Measurements from ENCODE around the gene AKR1C2. TPM values are rescaled to one million over a fixed set of nuclear protein-coding genes. Genes with fewer than 3 reads are reported as not detected.
A peak's percentile ranks its signal among the peaks of the same experiment; 100 is the strongest.
"Not testable (repeated sequence)": the region's sequence is repeated elsewhere in the genome, so short reads cannot be mapped to it uniquely, and the experiment has no call there.

AKR1C2 gene
- total RNA-seq, 1 experiment from 2014 or later = 0.25 TPM

DNA sequence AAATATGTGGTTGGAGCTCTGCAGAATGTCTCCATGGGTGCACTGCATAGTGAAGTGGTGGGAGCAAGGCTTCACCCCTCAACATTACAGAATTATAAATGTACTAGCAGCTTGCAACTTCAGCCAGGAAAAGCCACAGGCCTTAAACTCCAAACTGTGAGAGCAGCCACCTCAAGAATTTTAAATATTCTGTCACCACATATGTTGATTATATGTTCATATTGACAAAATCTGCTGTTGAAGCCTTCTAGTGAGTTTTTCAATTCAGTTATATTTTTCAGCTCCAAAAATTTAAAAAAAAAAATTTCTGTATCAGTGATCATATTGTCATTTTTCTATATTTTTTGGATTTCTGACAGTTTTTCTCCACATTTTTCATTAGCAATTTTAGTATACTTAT, 30.9 kb upstream of the AKR1C2 start:
- CTCF ChIA-PET = no interaction called here
- H3K27me3 ChIP-seq (ENCODE audit: insufficient read depth, low read length) = no peaks in the 10 kb centered on the region
- H3K9me3 ChIP-seq (ENCODE audit: control insufficient read depth in 1 of 2, insufficient read depth in 1 of 2, low read depth in 1 of 2, low read length in 2 of 2) = no peaks in the 10 kb centered on the region
- intact Hi-C loops (cut with micrococcal nuclease) = no loop called here
- H3K4me1 ChIP-seq (ENCODE audit: control insufficient read depth in 1 of 2, insufficient read depth in 2 of 2, low read length in 2 of 2) = peaks cover 0 to 6% of the 10 kb centered on the region in 2 experiments; a peak in 2 of 4 replicates
- POLR2A ChIA-PET = no interaction called here
- H3K4me3 ChIP-seq (replicated peaks in 1 of 2; ENCODE audit: low read depth in 1 of 2, low read length in 2 of 2) = no peak overlapping the region
- H4K20me1 ChIP-seq (ENCODE audit: insufficient read depth) = no peaks in the 10 kb centered on the region
- DNase-seq (ENCODE audit: low read depth, low spot score) (no peak), ATAC-seq (no peak)
- H3K9ac ChIP-seq (ENCODE audit: low read length) = no peak overlapping the region
- H3K4me2 ChIP-seq (ENCODE audit: low read length) = no peak overlapping the region
- no peak overlapping the region for H3K27ac ChIP-seq (ENCODE audit: low read depth, low read length)
- no peaks in the 10 kb centered on the region for H3K79me2 ChIP-seq (ENCODE audit: insufficient read depth, low read length)
- H2AFZ ChIP-seq (ENCODE audit: low read depth, low read length, poor library complexity, severe bottlenecking) = no peak overlapping the region
- 0 out of 2 replicates have a peak, but pooled peaks have one; percentile 17 for TF ChIP-seq CBX3 (IDR thresholded peaks at IDR 0.05; ENCODE audit: low read depth)
- TF ChIP-seq, protein P1, sequence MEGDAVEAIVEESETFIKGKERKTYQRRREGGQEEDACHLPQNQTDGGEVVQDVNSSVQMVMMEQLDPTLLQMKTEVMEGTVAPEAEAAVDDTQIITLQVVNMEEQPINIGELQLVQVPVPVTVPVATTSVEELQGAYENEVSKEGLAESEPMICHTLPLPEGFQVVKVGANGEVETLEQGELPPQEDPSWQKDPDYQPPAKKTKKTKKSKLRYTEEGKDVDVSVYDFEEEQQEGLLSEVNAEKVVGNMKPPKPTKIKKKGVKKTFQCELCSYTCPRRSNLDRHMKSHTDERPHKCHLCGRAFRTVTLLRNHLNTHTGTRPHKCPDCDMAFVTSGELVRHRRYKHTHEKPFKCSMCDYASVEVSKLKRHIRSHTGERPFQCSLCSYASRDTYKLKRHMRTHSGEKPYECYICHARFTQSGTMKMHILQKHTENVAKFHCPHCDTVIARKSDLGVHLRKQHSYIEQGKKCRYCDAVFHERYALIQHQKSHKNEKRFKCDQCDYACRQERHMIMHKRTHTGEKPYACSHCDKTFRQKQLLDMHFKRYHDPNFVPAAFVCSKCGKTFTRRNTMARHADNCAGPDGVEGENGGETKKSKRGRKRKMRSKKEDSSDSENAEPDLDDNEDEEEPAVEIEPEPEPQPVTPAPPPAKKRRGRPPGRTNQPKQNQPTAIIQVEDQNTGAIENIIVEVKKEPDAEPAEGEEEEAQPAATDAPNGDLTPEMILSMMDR (IDR thresholded peaks at IDR 0.05 in 2 of 3, conservative IDR thresholded peaks at IDR 0.05 in 1 of 3; ENCODE audit: borderline replicate concordance in 1 of 3, insufficient read depth in 1 of 3, low read depth in 2 of 3, low read length in 2 of 3) = no peak
- no peaks in the 10 kb centered on the region for H3K36me3 ChIP-seq (ENCODE audit: control insufficient read depth in 1 of 2, insufficient read depth in 2 of 2, low read length in 2 of 2)
- RAD21 ChIA-PET (ENCODE audit: low non-redundant PET in 1 of 2, low total read pairs in 2 of 2, uncharacterized antibody in 2 of 2, unreplicated experiment in 2 of 2) = no interaction called here
- H3K9me2 ChIP-seq (ENCODE audit: insufficient read depth) = no peaks in the 10 kb centered on the region
- no TSS peak for BruUV-seq (replicated peaks)

DNA sequence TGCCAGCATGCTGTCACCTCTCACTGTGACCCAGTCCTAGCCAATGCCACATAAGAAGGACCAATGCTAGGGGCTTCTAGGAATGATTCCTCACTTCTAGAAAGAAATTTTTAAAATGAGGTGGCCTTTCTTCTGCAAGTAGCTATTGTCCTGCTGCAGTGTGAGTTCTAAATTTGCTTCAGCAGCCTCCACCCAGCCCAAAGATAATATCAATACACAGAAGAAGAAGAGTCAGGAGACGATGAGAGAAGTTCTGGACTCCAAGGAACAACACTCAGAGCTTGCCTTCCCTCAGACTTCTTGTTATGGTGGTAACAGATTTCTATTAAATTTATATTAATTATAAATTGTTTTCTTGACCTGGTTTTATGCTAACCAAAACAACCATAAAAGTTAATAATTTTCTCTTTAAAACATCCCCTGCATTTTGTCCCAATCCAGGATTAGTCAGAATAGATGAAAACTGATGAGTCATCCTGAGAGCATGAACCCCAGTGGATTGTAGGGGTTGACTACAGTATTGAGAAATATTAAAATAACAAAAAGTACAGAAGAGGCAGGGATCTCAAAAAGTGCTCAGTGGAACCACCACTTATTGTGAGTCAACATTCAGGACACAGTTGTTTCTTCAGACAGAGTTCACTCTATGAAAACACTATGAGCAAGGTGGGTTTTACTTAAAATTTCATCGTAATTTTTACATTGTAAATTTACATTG, 29.6 kb upstream of the AKR1C2 start:
- ChIA-PET POLR2A (no interaction called here), CTCF (no interaction called here), RAD21 (ENCODE audit: low non-redundant PET in 1 of 2, low total read pairs in 2 of 2, uncharacterized antibody in 2 of 2, unreplicated experiment in 2 of 2) (no interaction called here)
- TF ChIP-seq, protein P2, sequence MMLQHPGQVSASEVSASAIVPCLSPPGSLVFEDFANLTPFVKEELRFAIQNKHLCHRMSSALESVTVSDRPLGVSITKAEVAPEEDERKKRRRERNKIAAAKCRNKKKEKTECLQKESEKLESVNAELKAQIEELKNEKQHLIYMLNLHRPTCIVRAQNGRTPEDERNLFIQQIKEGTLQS (IDR thresholded peaks at IDR 0.05) = no peak
- peak; percentile 22; the same call in 1 of the 2 replicates for TF ChIP-seq FOSL1 (IDR thresholded peaks at IDR 0.05; ENCODE audit: low read depth)
- H3K9ac ChIP-seq (ENCODE audit: low read length) = no peak overlapping the region
- DNase-seq (ENCODE audit: low read depth, low spot score) (no peak), ATAC-seq (no peak)
- H3K4me2 ChIP-seq (ENCODE audit: low read length) = no peak overlapping the region
- H3K9me3 ChIP-seq (ENCODE audit: control insufficient read depth in 1 of 2, insufficient read depth in 1 of 2, low read depth in 1 of 2, low read length in 2 of 2) = no peaks in the 10 kb centered on the region
- no peaks in the 10 kb centered on the region for H3K79me2 ChIP-seq (ENCODE audit: insufficient read depth, low read length)
- intact Hi-C loops (cut with micrococcal nuclease) = no loop called here
- no peaks in the 10 kb centered on the region for H3K27me3 ChIP-seq (ENCODE audit: insufficient read depth, low read length)
- peaks cover 0 to 6% of the 10 kb centered on the region in 2 experiments; a peak in 2 of 4 replicates for H3K4me1 ChIP-seq (ENCODE audit: control insufficient read depth in 1 of 2, insufficient read depth in 2 of 2, low read length in 2 of 2)
- no peak overlapping the region for H2AFZ ChIP-seq (ENCODE audit: low read depth, low read length, poor library complexity, severe bottlenecking)
- H3K9me2 ChIP-seq (ENCODE audit: insufficient read depth) = no peaks in the 10 kb centered on the region
- no peaks in the 10 kb centered on the region for H3K36me3 ChIP-seq (ENCODE audit: control insufficient read depth in 1 of 2, insufficient read depth in 2 of 2, low read length in 2 of 2)
- BruUV-seq (replicated peaks) = no TSS peak
- no peaks in the 10 kb centered on the region for H4K20me1 ChIP-seq (ENCODE audit: insufficient read depth)
- H3K27ac ChIP-seq (ENCODE audit: low read depth, low read length) = no peak overlapping the region
- no peak overlapping the region for H3K4me3 ChIP-seq (replicated peaks in 1 of 2; ENCODE audit: low read depth in 1 of 2, low read length in 2 of 2)

DNA sequence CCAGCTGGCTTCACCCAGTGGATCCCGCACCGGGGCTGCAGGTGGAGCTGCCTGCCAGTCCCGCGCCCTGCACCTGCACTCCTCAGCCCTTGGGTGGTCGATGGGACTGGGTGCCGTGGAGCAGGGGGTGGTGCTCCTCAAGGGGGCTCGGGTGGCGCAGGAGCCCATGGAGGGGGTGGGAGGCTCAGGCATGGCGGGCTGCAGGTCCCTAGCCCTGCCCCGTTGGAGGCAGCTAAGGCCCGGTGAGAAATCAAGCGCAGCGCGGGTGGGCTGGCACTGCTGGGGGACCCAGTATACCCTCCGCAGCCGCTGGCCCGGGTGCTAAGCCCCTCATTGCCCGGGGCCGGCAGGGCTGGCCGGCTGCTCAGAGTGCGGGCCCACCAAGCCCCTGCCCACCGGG, 28.8 kb upstream of the AKR1C2 start:
- H3K9ac ChIP-seq (ENCODE audit: low read length); H3K4me3 ChIP-seq (replicated peaks in 1 of 2; ENCODE audit: low read depth in 1 of 2, low read length in 2 of 2); CTCF ChIA-PET; H2AFZ ChIP-seq (ENCODE audit: low read depth, low read length, poor library complexity, severe bottlenecking); H3K36me3 ChIP-seq (ENCODE audit: control insufficient read depth in 1 of 2, insufficient read depth in 2 of 2, low read length in 2 of 2); H3K4me2 ChIP-seq (ENCODE audit: low read length); BruUV-seq (replicated peaks); ATAC-seq; H3K4me1 ChIP-seq (ENCODE audit: control insufficient read depth in 1 of 2, insufficient read depth in 2 of 2, low read length in 2 of 2); POLR2A ChIA-PET; DNase-seq (ENCODE audit: low read depth, low spot score); H3K9me3 ChIP-seq (ENCODE audit: control insufficient read depth in 1 of 2, insufficient read depth in 1 of 2, low read depth in 1 of 2, low read length in 2 of 2); H4K20me1 ChIP-seq (ENCODE audit: insufficient read depth); H3K9me2 ChIP-seq (ENCODE audit: insufficient read depth); H3K27me3 ChIP-seq (ENCODE audit: insufficient read depth, low read length); RAD21 ChIA-PET (ENCODE audit: low non-redundant PET in 1 of 2, low total read pairs in 2 of 2, uncharacterized antibody in 2 of 2, unreplicated experiment in 2 of 2); intact Hi-C loops (cut with micrococcal nuclease); H3K27ac ChIP-seq (ENCODE audit: low read depth, low read length); H3K79me2 ChIP-seq (ENCODE audit: insufficient read depth, low read length): not testable (repeated sequence)

DNA sequence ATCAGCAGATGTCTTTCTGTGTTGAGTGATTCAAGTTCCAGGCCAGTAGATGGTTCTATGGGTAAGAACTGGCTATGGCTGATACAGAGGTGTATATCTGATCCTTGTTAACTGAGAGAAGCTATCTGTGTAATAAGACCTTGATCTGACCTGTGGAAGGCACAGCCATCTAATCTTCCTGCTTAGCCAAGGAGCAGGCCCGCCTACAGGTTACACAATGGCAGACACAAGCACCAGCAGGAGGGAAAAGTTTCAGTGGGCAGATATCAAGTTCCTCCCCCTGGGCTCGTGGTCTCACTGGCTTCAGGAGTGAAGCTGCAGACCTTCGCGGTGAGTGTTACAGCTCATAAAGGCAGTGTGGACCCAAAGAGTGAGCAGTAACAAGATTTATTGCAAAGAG, 27.9 kb upstream of the AKR1C2 start:
- H3K27me3 ChIP-seq (ENCODE audit: insufficient read depth, low read length); intact Hi-C loops (cut with micrococcal nuclease); H3K4me1 ChIP-seq (ENCODE audit: control insufficient read depth in 1 of 2, insufficient read depth in 2 of 2, low read length in 2 of 2); H3K36me3 ChIP-seq (ENCODE audit: control insufficient read depth in 1 of 2, insufficient read depth in 2 of 2, low read length in 2 of 2); CTCF ChIA-PET; H4K20me1 ChIP-seq (ENCODE audit: insufficient read depth); POLR2A ChIA-PET; H3K4me3 ChIP-seq (replicated peaks in 1 of 2; ENCODE audit: low read depth in 1 of 2, low read length in 2 of 2); BruUV-seq (replicated peaks); H3K27ac ChIP-seq (ENCODE audit: low read depth, low read length); H3K9me2 ChIP-seq (ENCODE audit: insufficient read depth); RAD21 ChIA-PET (ENCODE audit: low non-redundant PET in 1 of 2, low total read pairs in 2 of 2, uncharacterized antibody in 2 of 2, unreplicated experiment in 2 of 2); ATAC-seq; H3K9me3 ChIP-seq (ENCODE audit: control insufficient read depth in 1 of 2, insufficient read depth in 1 of 2, low read depth in 1 of 2, low read length in 2 of 2); H3K79me2 ChIP-seq (ENCODE audit: insufficient read depth, low read length); H2AFZ ChIP-seq (ENCODE audit: low read depth, low read length, poor library complexity, severe bottlenecking); DNase-seq (ENCODE audit: low read depth, low spot score); H3K9ac ChIP-seq (ENCODE audit: low read length); H3K4me2 ChIP-seq (ENCODE audit: low read length): not testable (repeated sequence)

Measured in HCT116 (cell line).